ENCODE results near the gene S100G.

GRCh38 chrX:16646366-16647138, 3.4 kb upstream of the S100G start:
- TF ChIP-seq CTCF (IDR thresholded peaks at IDR 0.05; ENCODE audit: low read depth, low read length) (no peak), POLR2A (IDR thresholded peaks at IDR 0.05; ENCODE audit: extremely low read depth, insufficient read length) (no peak), MAX (IDR thresholded peaks at IDR 0.05; ENCODE audit: low read depth, low read length) (no peak)
